Activated T-helper 1 cell treated with Interleukin-2 at 50 U/mL for 16 hours (primary cell): ENCODE data around the gene TRABD2B.

Experiments
- DNase-seq: peaks from one replicate; pipeline ENCODE4 v3.0.0-alpha.2; 2020; ENCODE audit warnings: low read depth

Gene TRABD2B

DNA sequence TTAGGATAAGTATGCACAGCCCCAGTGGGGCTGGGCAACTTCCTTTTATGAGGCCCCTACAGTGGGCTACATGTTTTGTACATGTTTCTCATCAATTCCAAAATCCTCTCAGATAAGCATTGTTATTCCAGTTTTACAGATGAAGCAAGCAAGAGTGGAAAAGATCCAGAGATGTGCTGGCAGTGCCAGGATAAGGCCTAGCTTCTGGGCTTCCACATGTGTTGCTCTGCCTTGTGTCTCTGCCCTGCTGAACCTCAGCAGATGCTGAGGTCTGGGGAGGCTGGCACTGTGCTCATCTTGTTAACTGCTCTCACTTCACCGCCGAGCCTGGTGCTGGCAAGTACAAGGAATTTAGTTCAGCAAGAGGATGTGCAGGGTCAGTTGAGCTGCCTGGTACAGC, 202.1 kb downstream of the TRABD2B start:
- no peak for DNase-seq

DNA sequence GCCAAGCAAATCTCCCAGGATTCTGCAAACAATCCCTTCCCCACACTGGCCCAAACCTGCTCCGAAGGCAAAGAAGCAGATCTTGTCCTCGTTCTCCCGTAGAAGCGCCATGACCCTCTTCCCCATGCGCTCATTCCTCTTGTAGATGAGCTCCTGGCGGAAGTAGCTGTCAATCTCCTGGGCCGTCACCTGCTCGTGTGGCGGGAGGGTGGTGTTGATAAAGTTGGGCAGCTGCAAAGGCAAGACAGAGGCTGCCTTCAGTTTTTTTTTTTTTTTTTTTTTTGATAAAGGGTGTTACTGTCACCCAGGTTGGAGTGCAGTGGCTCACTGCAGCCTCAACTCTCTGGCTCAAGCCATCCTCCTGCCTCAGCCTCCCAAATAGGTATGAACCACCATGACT, 202.7 kb downstream of the TRABD2B start:
- DNase-seq: no peak

DNA sequence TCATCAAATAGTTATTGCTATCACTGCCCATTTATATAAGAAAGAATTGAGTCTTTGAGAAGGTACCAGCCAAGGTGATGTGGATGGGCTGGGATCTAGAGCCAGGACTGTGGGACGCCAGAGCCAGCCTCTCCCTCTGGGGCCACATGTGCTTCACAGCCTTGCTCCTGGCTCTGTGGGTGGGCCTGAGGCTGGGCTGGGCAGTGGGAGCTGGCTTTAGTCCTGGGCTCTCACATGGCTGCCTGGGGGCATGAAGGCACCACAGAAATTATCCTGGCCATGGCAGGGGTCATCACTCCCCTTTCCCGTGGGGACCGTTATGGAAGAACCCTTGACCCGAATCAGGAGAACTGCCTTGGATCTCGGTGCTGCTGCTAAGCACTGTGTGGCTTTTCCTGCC, 203.1 kb downstream of the TRABD2B start:
- no peak for DNase-seq

DNA sequence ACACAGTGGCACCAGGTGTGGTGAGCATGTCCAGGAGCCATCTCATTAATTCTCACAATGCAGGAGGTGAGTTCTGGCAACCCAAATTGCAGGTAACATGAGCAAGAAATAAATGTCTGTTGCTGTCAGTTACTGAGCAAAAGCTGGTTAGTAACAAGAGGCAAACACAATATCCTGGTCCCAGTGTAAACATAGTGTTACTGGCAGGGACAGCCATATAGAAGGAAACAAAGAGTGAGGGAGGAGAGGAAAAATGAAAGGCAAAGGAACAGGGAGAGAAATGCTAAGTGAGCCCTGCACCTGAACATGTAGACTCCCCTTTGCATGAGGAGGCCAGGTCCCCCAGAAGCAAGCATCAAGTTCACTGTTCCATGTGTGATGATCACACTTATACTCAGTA, 203.6 kb downstream of the TRABD2B start:
- no peak for DNase-seq

DNA sequence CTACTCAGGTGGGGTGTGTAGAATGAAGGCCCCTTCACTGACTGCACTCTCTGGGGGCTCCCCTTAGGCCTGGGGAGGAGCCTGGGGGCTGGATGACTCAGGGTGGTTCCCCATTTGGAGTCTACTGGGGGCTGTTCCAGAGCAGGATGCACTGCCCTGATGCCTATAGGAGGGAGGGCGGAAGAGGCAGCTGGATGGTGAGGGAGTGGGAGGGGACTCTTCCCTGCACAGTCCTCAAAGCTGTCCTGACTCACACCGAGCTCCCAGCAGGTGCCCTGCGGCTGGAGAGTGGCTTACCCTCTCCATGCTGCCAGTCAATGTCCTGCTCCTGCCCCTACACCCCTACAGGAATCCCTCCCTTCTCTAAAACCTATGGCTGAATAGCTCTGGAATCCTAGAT, 204.4 kb downstream of the TRABD2B start:
- no peak for DNase-seq

DNA sequence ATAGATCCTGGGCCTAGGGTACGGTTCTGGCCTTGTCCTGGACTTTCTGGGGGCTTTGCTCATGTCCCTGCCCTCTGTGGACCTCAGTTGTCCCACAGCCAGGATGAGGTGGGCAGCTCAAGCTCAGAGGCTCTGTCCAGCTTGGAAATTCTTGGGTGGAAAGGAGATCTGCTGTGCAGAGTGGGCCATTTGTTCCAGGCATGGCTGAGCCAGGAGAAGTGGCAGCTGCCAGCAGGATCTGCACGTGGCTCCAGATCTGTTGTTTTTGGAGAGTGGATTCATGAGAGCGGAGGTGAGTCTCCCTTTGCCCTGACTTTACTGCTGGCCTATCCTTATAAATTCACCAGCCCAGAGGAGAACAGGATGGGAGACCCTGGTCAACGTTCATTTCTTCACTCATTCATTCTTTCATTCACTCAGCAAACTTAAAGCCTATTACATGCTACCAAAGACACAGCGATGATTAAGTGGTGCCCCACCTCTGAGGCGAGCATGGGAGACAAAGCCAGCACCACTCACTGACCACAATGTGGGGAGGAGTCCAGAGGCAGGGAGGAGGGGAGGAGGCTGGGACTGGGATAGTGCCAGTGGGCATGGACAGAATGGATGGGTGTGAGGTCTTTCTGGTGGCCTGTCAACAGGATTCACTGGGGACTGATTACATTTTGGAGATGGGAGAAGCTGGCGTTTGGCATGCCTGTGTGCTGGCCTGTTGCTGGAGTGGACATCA, 205.1 kb downstream of the TRABD2B start:
- DNase-seq: no peak

DNA sequence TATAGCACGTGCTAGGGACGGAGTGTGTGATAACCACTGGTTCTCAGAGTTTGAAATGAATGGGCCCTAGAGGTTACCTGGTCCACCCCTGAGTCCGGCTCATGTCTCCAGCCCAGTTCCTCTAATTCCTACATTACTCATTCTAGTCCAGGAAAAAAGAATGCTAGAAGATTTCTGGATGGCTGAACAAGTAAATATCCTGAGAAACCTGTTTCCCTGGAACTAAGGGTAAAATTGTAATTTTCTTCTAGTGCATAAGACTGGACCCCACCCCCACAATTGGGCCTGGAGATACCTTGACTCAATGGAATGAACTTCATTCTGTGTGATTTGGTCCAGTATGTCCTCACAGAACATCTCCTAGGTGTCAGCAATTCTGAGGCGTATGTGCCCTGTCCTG, 208.4 kb downstream of the TRABD2B start:
- no peak for DNase-seq

DNA sequence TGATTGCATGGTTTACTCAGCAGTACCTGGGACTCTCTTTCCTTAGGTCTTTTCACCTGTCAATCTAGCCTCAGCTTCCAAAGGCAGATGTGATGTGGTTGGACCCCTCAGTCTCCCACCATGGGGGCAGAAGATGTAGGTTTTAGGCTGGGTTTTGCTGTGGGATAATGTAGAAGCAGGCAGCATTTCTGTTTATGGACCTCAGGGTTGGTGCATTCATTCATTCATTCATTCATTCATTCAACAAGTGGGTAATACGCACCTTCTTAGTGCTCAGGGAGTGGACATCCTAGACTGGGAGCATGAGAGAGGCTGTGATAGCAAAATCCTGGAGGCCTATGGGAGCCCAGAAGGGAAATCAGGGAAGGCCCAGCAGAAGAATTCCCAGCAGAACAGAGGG, 209.6 kb downstream of the TRABD2B start:
- DNase-seq: no peak

DNA sequence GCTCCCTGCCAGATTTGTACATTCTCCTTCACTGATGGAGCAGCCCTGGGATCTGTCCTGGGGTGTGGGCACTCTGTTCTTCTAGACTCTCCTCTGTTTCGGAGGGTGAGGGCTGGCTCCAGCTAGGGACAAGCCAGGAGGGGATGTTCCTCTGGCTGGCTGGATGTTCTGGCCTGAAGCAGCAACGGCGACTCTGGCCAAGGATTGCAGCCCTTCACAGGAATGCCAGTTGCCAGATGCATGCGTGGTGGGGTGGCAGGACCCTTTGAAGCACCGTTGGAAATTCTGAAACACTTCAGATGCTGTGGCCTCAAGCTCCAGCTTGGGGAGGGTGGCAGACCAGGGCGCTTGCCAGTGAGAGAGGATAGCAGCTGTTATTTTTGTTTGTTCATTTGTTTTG, 210.9 kb downstream of the TRABD2B start:
- no peak for DNase-seq

DNA sequence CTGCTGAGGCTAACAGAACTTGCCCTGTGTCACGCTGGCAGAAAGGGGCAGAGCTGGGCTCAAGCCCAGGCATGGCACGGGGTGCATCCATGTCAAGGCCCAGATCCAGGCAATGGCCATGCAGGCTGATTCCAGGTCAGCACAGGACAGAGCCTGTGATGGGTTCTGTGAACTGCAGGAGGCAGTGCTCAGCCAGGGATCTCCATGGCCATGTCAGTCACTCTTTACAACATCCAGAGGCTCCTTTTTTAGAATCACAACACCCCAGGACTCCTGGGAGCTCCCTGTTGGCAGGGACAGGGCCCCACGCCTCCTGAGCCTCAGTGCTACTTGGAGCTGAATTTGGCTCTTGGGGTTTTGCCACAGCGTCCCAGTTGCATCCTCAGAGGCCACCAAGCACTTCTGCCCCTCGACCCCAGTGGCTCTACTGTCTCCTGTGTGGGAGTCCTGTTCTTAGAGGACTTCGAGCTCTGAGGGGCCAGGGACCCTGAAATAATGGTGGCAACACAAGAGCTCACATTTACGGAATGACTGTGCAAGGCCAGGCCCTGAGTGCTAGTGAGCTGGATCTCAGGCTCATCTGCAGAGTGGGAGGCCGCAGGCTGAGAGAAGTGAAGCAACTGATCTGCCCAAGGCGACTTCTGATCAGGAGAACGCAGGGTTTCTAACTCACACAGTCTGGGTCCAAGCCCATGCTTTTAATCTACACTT, 211.5 kb downstream of the TRABD2B start:
- DNase-seq: no peak

DNA sequence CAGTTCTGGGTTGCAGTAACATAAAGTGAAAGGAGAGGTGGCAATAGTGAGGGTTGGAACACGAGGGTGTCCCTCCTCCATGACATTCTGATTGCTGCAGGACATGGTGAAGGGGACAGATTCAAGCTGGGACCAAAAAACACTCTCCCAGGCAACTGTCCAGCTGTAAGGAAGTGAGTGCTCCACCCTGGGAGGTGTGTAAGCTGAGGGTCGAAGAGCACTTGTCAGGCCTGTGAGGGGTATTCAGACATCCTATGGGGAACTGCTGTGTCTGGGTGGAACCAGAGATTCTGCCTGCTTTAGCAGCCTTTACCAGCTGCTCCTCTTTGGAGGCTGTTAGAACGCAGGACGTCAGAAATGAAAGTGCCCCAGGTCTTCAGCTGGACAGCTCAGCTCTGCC, 212.1 kb downstream of the TRABD2B start:
- DNase-seq: no peak

DNA sequence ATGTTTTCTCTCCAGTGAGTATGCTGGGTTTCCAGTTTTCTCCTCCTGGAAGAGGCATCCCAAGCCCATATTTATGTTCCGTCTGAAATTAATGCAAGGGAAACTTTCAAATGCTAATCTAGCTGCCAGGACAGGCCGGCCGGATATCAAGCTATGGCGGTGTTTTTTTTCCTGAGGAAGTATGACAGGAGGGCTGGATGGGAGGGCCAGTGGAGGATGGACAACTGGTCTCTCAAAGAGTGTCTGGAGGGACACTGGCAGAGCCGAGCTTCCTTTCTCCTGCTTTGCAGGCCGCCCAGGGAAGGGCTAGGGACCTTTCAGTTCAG, 212.7 kb downstream of the TRABD2B start:
- no peak for DNase-seq

DNA sequence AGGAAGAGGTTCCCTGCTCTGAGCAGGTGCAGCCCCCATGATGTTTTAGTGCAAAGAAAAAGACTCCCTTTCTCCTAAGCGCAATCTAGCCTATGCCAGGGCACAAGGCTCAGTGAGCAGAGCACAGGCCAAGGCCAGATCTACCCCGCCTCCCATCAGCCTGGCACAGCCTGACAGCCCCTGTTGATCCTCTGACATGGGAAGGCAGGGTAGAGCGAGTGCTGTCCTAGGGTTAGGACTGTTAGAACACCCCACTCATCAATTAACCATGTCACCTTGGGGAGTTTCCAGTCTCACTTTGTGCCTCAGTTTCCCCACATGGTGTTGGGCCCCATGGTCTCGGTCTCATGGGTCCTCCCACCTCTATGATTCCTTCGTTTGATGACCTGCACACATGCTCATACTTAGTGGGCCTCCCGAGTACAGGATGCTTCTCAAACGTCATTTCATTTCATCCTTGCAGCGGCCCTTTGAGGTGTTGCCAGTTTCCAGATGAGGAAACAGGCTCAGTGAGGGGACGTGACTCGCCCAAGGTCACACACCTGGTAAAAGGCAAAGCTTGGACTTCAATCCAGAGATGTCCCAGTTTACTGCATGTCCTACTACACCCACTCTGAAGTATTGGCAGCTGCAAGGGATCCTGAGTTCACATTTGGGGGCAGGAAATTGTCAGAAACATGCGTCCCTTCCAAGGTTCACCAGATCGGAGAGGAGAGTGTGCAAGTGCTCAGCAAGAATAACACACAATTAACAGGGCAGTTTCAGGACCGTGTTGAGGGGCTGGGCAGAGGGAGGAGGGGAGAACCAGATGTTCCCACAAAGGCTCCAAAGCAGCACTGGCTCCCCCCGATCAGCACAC, 213.3 kb downstream of the TRABD2B start:
- DNase-seq: no peak

DNA sequence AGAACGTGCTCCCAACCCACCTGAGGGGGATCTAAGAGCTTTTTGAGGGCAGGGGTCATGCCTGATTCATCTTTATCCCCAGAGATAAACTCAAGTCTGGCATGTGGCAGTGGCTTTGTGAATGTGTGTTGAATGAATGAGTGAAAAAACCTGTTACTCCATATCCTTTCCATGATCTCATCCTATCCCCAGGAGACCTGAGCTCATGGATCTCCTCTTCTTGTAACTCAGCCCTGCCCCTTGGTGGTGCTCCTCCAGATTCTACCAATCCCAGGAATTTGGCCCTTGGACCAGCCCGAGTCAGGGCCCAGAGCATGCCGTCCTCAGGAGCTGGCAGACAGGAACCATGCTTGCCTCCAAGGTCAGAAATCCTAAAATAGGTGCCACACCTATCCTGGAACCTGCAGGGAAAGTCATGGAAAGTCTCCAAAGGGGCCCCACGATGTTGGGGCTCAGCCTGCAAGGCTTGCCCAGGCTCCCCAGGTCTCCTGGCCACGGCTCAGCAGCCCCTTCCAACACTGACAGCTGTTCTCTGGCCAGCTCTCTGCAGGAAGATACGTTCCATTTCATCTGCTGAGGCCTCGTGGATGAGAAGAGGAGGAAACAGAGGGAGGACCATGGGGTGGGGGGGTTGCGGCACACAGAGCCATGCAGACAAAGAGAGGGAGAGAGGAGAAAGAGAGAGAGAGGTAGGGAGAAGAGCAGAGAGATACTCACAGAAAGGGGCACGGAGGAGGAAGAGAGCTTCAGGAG, 214.6 kb downstream of the TRABD2B start:
- DNase-seq: no peak

DNA sequence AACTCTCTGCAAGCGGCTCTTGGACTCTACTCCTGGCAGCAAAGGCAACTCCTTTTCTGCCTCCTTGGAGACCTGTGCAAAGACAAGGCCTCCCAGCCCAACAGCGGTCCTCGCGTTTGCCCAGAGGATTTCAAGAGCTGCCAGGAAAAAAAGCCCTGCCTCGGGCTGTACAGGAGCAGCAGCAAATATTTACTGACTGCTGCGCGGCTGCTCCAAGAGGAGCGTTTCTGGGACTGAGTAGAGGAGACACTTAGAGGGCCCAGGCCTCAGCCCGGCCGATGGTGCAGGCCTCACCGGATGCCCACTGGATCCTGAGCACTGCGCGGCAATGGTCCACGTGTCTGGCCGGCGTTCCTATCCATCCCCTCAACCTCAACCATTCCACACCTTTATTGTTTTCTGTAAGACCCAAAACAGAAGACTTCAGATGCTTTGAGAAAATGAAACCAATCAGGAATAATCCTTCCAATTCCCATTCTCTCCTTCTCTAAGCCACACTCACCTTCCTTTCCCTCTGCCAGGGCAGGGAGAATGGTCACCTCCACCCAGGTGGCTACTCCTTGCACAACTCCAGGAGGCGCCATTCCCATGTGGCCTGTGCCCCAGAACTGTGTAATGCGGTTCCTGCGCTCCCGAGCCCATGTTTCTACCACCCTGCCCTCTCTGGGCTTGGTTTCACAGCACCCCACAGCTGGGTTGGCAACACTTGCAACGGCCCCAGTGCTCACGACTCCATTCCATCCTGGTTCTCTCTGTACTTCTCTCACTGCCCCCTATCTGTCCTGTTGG, 215.8 kb downstream of the TRABD2B start:
- DNase-seq: no peak

DNA sequence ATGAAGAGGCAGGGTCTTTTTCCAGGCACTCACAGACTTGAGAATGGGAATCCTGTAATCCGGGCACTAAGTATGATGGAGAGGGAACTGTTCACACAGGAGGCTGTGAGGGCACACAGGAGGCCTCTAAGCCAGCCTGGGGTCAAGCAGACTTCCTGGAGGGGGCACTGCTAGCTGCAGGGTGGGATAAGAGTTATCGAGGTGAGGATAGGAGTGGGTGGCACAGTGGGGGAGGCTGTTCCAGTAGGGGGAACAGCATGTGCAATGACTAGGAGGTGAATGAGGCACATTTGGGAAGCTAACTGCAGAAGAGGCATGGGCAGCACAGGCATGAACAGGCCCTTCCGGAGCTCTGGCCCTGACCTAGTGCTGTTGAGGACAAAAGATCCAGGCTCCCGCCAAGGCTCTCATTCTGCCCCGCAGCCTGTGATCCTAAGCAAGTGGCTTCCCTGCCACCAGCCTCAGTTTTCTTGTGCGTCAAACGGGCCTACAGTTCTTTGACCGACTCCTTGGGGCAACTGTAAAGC, 216.7 kb downstream of the TRABD2B start:
- no peak for DNase-seq

DNA sequence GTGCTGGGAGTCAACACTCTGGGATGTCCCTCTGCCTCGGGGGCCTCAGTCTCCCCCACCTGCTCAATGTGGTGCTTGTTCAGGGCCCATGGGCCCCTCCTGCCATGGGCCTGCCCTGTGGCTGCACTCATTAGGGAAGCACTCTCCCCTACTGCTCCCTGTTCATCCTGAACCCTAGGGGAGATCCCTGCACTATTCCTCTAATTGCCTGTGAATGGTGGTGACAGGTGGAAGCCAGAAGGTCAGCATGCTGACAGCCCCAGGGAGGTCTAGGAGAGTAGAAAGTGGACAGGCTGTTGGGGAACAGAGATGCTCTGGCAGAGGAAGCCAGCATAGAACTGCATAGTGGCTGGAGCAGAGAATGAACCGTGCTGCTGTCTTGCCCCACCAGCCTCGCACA, 217.6 kb downstream of the TRABD2B start:
- DNase-seq: no peak

DNA sequence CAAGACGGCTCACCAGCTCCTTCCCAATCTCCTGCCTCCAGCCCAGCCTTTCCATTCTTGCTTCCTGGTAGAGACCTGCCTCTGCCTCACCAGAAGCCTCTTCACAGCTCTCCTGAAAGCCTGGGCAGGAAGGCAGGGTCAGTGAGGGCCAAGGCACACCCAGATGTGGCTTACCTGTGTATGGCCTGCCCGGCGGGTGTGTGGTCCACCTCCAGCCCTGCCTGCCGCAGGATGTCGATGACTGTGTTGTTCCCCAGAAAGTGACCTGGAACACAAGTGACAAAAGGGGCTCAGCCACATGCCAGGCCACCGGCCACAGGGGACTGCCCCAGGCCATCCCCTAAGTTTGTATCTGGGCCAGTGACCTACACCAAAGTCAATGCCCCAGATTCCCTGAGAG, 218.9 kb downstream of the TRABD2B start:
- DNase-seq: no peak

DNA sequence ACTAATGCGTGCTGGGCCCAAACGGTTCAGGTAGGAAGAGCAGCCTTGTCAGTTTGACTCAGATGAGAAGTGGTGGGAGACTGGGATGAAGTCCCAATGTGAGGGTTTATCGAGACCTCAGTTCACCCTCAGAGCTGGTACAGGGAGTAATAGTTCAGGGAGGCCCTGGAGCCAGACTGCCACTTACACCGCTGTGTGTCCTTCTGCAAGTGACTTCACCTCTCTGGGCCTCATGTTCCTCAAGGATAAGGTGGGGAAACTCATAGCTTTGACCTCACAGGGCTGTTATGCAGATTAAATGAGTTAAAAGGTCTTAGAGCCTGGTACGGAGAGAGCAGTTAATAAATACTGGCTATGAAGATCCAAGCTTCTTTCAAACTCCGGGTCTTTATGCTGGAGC, 219.9 kb downstream of the TRABD2B start:
- DNase-seq: no peak

DNA sequence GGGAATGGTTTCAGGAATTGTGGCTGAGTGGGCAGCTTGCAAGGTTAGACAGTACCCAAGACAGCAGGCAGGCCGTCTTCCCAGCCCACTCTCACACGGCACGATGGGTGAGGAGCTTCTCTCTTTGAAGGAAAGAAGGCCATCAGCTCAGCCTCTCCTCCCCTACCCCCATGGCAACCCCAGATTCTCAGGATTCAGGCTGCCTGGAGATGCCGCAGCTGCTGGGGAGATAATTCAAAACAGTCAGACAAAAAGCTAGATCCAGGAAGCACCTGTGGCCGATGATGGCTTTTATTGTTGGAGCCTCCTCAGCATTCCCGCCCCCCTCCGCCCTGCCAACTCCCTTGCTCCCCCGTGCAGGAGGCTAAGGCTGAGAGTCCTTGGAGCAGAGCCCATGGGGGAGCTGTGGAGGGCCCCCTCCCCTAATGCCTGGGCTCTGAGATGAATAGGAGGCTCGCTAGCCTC, 220.5 kb downstream of the TRABD2B start:
- no peak for DNase-seq
